Epidermal melanocyte (primary cell): ENCODE measurements around the gene NPFFR1.
"Not testable (repeated sequence)": the region's sequence is repeated elsewhere in the genome, so short reads cannot be mapped to it uniquely, and the experiment has no call there.

ENCODE experiments used
- DNase-seq: peaks from one replicate; pipeline ENCODE4 v3.0.0; 2011; ENCODE audit warnings: low spot score; ENCODE audit not compliant: insufficient read length

The NPFFR1 gene

DNA sequence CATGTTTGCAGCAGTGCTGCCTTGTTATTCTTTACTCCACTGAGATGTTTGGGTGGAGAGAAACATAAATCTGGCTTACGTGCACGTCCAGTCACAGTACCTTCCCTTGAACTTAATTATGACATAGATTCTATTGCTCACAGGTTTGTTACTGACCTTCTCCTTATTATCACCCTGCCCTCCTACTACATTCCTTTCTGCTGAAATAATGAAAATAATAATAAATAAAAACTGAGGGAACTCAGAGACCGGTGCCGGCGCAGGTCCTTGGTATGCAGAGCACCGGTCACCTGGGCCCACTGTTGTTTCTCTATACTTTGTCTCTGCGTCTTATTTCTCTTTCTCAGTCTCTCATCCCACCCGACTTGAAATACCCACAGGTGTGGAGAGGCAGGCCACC lies 26.0 kb downstream of the NPFFR1 start:
- not testable (repeated sequence) for DNase-seq

DNA sequence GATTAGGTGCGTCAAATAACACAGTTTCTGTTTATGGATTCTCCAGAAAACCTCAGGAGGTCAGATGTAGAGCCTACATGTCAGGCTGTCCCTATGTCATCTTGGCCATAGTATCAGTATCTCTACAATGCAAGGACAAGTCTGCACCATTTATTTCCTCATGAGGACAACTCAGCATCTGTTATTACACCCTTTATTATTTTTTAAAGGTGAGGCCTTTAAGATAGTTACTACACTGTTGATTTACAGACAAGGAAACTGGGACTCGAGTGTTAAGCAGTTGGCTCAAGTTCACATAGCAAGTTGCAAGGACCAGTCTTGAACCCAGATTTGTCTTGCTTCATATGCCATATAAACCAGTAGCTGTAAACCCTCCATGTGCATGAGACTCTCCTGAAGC lies 27.3 kb downstream of the NPFFR1 start:
- DNase-seq, result no peak

DNA sequence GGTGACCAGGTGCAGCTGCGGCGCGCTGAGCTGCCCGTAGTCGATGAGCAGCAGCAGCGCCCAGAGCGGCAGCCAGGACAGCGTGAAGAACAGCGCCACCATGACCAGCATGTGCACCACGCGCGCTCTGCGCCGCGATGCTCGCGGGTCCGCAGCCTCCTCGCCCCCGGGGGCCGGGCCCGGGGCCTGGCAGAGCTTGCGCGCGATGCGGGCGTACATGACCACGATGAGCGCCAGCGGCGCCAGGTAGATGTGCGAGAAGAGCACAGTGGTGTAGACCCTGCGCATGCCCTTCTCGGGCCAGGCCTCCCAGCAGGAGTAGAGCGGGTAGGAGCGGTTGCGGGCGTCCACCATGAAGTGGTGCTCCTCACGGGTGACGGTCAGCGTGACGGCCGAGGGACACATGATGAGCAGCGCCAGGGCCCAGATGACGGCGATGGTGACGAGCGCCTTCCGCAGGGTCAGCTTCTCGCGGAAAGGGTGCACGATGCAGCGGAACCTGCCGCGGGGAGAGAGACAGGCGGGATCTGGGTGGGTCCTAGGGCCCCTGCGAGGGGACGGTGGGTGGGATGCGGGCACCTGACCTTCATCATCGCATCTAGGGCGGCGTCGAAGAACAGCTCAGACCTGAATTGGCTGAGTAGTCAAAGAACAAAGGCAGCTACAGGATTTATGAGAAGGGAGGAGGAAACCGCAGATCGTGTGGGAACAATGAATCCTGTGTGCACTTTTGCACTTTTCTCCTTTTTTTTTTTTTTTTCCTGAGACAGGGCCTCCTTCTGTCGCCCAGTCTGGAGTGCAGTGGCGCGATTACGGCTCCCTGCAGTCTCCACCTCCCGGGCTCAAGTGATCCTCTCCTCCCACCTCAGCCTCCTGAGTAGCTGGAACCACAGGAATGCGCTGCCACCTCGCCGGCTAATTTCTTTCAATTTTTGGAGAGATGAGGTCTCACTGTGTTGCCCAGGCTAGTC lies 28.2 kb downstream of the NPFFR1 start:
- DNase-seq, result no peak

DNA sequence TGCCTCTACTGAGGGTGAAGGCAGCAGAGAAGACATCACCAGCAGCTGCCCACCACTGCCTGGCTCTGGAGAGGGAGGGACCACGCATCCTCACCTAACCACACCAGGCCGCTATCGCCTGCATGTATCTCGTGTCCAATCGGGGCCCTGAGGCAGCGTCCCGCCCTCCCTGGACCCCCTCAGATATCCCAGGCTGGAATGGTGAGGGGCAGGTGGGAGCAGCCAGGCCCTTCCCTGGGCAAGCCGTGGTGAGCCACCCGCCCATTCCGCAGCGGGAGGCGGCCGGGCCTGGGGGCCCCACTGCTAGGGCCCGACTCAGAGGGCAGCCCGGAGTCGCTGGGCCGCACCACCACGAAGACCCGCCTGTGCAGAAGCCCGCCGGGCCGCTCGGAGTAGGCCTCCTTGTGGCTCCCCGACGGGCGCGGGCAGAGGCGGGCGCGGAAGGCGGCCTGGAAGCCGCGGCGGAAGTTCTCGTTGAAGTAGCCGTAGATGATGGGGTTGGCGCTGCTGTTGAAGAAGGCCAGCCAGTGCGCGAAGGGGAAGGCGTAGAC lies 29.0 kb downstream of the NPFFR1 start:
- no peak for DNase-seq

DNA sequence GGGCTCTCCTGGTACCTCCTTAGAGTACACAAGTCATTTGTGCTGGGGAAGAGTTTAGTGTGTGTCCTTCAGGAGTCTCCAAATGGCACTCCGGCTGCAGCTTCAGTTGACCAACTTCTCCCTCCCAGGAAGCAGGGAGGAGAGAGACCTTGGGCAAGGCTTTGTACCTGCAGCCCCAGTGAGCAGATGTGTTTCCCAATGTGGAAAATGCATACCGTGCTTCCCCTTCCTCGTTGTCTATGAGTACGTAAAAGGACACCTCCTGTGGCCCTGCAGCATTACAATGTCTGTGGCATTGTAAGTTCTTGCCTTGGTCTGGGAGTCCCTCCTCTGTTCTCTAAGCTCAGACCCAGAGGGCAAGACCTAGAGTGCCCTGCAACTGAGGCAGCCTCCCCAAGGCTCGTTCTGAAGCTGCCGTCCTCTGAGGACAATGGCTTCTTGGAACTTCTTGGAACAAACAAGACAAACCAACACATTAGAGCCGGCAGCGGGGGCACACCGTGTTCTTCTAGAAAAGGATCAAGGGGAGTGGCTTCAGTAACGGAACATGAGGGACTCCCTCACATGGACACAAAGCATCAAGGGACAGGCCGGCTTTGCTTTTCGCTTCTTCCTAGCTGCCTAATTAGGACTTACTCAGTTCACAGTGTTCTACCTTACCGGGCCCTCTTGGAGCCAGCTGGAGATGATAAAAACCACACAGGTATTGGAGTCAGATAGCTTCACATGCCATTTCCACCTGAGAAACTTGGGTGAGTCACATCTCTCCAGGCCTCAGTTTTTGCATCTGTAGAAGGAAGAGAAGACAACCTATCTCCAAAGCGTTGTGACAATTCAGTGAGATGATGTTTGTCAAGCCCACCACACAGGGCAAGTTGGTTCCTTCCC lies 29.7 kb downstream of the NPFFR1 start:
- DNase-seq, result no peak

DNA sequence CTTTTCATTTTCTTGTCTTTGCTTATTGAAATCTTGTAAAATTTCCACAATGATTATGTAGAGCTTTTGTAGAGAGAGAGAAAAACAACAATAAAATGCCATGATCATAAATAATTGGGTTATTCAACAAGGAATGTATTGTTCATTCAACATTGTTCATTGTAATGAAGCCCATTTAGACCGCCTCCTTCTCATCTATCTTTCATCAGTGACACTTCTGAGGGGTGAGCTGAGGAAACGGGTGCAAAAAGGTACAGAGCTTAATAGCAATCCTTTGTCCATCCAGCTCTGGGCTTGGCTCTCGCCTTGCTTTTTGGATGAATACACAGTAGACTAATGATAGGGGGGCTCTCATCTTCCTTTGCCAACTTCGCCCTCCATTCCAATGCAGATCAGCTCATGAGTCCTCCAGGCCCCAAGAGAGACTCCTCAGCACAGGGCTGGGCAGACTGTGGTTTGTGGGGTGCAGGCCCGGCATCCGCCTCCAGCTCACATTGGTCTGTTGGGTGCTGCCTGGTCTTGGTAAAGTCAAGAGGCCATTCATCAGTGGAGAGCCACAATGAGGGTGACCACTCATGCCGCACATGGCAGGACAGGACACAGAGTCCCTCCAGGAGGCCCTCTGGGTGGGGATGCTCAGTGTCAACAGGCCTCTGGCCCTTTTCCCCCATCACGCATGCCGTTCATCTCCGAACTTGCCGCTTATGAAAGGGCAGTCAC lies 32.7 kb downstream of the NPFFR1 start:
- DNase-seq, result no peak

DNA sequence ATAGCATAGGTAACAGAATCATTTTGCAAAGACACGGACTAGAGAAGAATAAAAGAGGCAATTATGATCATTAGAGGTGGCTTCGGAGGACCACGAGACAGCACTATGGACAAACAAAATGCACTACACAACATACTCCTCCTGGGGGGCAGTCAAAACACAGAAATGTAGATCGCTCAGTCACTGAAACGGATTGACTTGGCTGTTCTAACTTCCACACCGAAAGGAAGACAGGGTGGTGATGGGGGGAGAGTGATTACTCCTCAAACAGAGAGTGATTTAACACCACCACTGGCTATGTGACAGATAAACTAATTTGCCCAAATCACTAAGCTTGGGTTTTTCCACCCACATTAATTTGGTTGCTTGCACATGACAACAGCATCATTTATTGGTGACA lies 36.4 kb downstream of the NPFFR1 start:
- DNase-seq, result no peak

DNA sequence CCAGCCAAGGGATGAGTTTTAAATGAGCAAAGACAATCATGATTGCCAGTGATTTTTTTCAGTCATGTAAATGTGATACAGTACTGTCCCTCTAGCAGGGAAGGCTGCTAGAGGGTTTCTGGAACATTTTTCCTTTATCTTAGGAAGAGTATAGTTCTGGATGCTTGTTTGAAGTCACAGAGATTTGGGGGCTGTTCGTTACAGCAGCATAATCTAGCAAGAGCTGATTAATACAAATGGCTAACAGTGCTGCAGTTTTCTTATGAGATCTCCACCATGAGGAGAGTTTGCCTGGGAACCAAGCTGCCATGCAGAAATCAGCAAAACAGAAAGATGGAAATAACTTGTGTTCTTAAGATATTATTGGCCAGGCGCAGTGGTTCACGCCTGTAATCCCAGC lies 42.7 kb downstream of the NPFFR1 start:
- DNase-seq, result no peak

DNA sequence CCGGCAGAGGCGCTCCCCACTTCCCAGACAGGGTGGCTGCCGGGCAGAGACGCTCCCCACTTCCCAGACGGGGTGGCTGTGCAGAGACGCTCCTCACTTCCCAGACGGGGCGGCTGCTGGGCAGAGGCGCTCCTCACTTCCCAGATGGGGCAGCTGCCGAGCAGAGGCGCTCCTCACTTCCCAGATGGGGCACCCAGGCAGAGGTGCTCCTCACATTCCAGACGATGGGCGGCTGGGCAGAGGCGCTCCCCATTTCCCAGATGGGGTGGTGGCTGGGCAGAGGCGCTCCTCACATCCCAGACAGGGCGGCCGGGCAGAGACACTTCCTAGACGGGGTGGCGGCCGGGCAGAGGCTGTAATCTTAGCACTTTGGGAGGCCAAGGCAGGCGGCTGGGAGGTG lies 43.8 kb downstream of the NPFFR1 start:
- DNase-seq, result not testable (repeated sequence)

DNA sequence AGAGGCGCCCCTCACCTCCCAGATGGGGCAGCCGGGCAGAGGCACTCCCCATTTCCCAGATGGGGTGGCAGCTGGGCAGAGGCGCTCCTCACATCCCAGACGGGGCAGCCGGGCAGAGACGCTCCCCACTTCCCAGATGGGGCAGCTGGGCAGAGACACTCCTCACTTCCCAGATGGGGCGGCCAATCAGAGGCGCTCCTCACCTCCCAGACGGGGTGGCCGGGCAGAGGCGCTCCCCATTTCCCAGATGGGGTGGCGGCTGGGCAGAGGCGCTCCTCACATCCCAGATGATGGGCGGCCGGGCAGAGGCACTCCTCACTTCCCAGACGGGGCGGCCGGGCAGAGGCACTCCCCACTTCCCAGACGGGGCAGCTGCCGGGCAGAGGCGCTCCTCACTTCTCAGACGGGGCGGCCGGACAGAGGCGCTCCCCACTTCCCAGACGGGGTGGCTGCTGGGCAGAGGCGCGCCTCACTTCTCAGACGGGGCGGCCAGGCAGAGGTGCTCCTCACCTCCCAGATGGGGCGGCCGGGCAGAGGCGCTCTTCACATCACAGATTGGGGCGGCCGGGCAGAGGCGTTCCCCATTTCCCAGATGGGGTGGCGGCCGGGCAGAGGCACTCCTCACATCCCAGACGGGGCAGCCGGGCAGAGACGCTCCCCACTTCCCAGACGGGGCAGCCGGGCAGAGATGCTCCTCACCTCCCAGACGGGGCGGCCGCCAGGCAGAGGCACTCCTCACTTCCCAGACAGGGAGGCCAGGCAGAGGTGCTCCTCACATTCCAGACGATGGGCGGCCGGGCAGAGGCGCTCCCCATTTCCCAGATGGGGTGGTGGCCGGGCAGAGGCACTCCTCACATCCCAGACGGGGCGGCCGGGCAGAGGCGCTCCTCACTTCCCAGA lies 44.5 kb downstream of the NPFFR1 start:
- DNase-seq, result not testable (repeated sequence)

DNA sequence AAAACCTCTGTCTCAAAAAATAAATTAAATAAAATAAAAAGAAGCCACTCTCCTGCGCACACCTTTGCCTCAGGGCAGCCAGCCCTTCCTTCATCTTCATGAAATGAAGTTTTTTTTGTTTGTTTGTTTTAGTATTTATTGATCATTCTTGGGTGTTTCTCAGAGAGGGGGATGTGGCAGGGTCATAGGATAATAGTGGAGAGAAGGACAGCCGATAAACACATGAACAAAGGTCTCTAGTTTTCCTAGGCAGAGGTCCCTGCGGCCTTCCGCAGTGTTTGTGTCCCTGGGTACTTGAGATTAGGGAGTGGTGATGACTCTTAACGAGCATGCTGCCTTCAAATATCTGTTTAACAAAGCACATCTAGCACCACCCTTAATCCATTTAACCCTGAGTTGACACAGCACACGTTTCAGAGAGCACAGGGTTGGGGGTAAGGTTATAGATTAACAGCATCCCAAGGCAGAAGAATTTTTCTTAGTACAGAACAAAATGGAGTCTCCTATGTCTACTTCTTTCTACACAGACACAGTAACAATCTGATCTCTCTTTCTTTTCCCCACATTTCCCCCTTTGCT lies 45.8 kb downstream of the NPFFR1 start:
- DNase-seq, result not testable (repeated sequence)

DNA sequence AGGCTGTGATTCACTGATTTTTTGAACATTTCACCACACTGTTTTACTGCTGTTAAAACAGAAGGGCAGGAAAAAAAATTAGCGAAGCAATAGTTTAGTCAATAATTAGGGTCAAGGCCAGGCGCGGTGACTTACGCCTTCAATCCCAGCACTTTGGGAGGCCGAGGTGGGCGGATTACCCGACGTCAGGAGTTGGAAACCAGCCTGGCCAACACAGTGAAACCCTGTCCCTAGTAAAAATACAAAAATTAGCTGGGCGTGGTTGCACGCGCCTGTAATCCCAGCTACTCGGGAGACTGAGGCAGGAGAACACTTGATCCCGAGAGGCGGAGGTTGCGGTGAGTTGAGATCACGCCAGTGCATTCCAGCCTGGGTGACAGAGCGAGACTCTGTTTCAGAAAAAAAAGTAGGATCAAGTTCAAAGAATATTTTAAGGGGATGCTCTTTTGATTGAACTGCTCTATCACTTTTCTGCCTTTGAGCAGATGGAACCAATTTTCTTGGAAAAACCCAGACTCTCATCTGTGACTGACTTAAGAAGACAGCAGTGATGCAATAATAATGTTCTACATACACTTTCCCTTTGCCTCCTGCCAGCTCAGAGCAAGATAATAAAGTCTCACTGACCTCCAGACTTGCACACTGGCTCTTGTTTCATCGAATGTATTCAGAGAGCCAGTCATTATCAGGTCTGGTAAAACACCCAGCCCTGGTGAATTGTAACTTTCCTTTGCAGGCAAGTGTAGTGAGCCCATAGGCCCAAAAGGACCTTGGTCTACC lies 48.9 kb downstream of the NPFFR1 start:
- DNase-seq, result no peak

DNA sequence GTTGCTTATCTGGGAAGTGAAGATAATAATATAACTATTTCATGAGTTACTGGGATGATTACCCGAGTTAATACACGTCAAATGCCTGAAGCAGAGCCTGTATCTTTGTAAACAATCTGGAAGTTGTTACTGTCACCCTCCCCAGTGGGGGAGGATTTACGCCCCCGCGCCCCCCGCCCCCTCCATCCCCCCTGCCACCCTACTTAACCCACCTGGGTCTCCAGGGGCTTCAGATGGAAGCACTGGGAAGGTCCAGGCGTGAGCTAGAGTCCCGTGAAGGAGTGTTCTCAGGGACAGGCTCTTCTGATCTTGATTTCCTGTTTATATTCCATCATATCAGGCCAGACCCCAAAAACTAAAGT lies 49.9 kb downstream of the NPFFR1 start:
- DNase-seq, result no peak

DNA sequence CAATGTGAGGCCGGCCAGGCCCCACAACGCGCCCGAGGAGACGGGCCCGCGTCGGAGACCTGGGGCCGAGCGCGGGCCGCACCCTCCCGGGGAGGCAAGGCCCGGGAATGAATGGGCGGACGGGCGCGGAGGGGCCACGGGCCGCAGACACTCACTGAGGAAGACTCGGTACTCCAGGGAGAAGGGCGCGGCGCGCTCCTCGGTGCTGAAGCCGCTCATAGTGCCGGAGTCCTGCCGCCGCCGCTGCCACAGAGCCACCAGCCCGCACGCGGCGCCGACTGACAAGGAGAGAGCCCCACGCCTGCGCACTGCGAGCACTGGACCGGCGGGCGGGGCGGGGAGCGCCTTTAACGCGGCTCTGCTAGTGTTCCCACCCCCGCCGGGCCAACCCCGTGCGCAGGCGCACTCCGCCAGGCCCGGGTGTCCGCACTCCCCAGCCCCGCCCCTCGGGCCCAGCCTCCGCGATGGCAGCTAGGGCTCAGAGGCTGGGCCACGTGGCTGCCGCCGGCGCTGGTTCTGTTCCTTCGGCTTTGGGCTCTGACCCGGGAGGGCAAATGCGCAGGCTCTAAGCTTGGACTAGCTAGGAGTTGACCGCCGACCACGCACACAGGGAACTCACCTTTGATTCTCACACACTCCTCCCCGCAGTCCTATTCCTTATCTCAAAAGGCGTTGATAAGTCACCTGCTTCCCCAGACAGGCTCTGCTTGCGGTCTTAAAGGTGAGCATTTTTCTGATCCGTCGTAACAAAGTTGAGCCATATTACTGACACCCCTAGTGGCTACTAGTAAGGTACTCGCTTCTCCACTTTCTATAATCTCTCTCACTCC lies 50.5 kb downstream of the NPFFR1 start, which contains the start of gene PPA1:
TSS of gene PPA1 (minus strand) at position 321 of the 830 bp plus-strand sequence. CDS start at position 219, 102 bp downstream.
- peak; percentile 98 for DNase-seq

DNA sequence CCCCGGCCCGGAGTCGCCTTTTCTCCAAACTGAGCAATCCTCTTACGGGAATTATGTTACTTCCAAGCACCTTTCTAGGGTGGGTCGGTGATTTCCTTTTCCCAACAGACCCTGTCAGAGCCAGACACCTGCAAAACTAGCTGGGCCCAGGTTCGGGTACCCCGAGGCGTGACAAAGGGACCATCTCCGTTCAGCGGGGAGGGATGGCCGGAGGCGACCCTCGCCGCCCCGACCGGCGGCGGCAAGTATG lies 51.0 kb downstream of the NPFFR1 start:
- DNase-seq, result no peak

DNA sequence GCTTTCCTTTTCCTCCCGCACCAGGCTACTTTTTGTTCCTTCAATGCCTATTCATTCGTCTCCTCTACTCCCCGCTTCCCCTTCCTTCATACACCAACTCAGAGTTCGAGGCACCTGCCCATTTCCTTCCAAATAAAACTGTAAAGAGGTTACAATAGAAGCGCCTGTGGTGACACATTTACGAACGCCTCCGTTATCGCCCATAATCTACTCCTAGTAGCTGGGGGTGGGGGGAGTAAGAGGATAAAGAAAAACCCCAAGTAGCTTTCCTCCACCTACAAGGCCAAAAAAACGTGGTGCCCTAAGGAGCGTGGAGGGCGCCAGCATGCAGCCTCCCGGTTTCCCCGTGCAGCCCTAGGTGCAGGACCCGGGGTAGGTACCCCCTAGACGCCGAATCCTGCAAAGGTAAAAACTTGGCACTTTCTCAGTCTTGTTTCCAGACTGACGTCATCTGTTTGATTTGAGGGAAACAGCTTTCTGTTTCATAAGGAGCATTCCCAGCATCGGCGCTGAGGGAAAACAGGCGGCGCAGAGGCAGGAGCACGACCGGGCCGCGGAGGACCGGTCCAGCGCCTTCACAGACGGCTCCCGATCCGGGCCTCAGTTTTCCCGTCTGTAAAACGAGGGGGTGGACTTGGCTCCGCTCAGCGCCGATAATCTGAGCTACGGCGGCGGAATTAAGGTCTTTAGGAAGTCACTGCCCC lies 51.5 kb downstream of the NPFFR1 start:
- no peak for DNase-seq

DNA sequence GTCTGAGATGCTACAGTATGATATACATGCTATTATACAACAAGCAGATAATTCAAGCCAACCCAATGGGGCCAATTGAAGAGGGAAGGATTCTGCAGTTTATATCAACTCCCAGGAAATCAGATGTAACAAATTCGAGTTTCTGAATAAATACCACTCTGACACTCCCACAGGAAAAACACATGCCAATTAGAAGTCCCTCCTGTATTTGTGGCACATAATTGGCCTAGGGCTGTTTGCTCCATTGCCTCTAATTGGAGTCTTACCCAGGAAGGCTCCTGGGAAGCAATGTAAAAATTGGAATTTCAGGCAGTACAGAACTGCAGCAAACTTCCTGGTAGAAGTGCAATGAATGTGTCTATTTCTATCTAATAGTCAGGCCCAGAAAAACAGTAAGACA lies 55.3 kb downstream of the NPFFR1 start:
- DNase-seq, result no peak
